ENCODE data around the gene TCN2.
"Not testable (repeated sequence)": the region's sequence is repeated elsewhere in the genome, so short reads cannot be mapped to it uniquely, and the experiment has no call there.

TCN2 gene

GRCh38 chr22:30609260-30610185, 2.5 kb downstream of the TCN2 start:
- DNase-seq: peak in 7 of 56 donors; percentile 3 to 15 (median 5)

- peak in 27 of 56 donors; percentile 4 to 71 (median 17) for DNase-seq
These were observed 3.3 kb downstream of the TCN2 start for GRCh38 chr22:30610299-30610698.

GRCh38 chr22:30611197-30611596, 4.2 kb downstream of the TCN2 start:
- no peak for DNase-seq

GRCh38 chr22:30612789-30613188, 5.8 kb downstream of the TCN2 start:
- DNase-seq: no peak

- no peak for DNase-seq
These were observed 7.3 kb downstream of the TCN2 start for GRCh38 chr22:30614268-30614667.

- no peak for DNase-seq
These were observed 7.9 kb downstream of the TCN2 start for GRCh38 chr22:30614879-30615278.

- no peak for DNase-seq
These were observed 8.6 kb downstream of the TCN2 start for GRCh38 chr22:30615543-30615954.

GRCh38 chr22:30617819-30618218, 10.8 kb downstream of the TCN2 start:
- DNase-seq: no peak

GRCh38 chr22:30619909-30620308, 12.9 kb downstream of the TCN2 start:
- not testable (repeated sequence) for DNase-seq

- no peak for DNase-seq
These were observed 19.4 kb downstream of the TCN2 start for GRCh38 chr22:30626413-30626812.

GRCh38 chr22:30627471-30627870, 20.5 kb downstream of the TCN2 start:
- no peak for DNase-seq

GRCh38 chr22:30628491-30628890, 21.5 kb downstream of the TCN2 start:
- DNase-seq: peak in 24 of 56 donors; percentile 8 to 83 (median 32)

GRCh38 chr22:30631469-30631868, 24.5 kb downstream of the TCN2 start:
- DNase-seq: not testable (repeated sequence)

- peak; percentile 31 to 92 (median 77) for DNase-seq
These were observed 27.7 kb downstream of the TCN2 start for GRCh38 chr22:30634471-30635233.

- DNase-seq: peak; percentile 47 to 98 (median 92)
These were observed 28.6 kb downstream of the TCN2 start, which contains the start of gene SLC35E4 for GRCh38 chr22:30635273-30636225. Gene SLC35E4 (plus strand): TSS chr22:30635781. CDS start chr22:30636451, 670 bp downstream.

GRCh38 chr22:30636226-30637077, 29.5 kb downstream of the TCN2 start:
- DNase-seq: peak in 18 of 56 donors; percentile 10 to 63 (median 37)

- DNase-seq: no peak
These were observed 30.7 kb downstream of the TCN2 start for GRCh38 chr22:30637701-30638114.

GRCh38 chr22:30640361-30640760, 33.4 kb downstream of the TCN2 start:
- DNase-seq: no peak

- no peak for DNase-seq
These were observed 34.0 kb downstream of the TCN2 start for GRCh38 chr22:30640839-30641430.

Data from amygdala (tissue), 56 donors.